Measurements from ENCODE around the gene RSBN1L.

- no peak for TF ChIP-seq CTCF (IDR thresholded peaks at IDR 0.05; ENCODE audit: poor library complexity)
- TF ChIP-seq EZH2 (IDR thresholded peaks at IDR 0.05; ENCODE audit: borderline replicate concordance) = no peak
- no peak for TF ChIP-seq EZH2phosphoT487 (IDR thresholded peaks at IDR 0.05; ENCODE audit: low read depth, severe bottlenecking, unreplicated experiment)
Measured at GRCh38 chr7:77693830-77694583, 2.3 kb upstream of the RSBN1L start.
